ENCODE results near the gene MYH7B. TPM values are rescaled to one million over a fixed set of nuclear protein-coding genes. Genes with fewer than 3 reads are reported as not detected.

Gene MYH7B
- total and polyA plus RNA-seq, 4 donors, result 0.21 to 0.89 (median 0.59) TPM

DNA sequence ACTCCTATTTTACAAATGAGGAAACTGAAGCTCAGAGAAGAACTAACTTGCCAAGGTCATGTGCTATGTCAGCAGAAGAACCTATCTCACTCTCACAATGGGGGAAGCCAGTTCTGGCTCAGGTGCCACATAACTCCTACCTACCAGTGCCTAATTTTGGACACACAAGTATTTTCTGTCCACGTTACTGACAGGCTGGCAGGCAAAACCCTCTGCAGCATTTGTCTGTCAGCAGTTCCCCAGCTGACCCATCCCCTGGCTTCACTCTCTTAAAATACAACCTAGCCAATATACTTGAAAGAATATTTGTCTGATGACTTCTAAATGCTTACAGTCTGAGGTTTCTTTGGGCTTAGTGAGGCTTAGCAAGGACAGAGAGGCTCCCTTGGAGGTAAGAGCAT lies 15.6 kb upstream of the MYH7B start:
- H3K9ac ChIP-seq (ENCODE audit: insufficient read depth in 1 of 2, low read length in 2 of 2), result no peak overlapping the region
- H3K27ac ChIP-seq (ENCODE audit: low read depth in 1 of 2, low read length in 1 of 2), result peak overlapping the region in 1 of 2 donors; percentile 41
- H3K4me1 ChIP-seq (ENCODE audit: control insufficient read depth in 5 of 5, insufficient read depth in 5 of 5, low read length in 5 of 5), result peaks cover 0 to 5% (median 0%) of the 10 kb centered on the region in 5 donors
- H3K9me3 ChIP-seq (ENCODE audit: control insufficient read depth in 4 of 4, insufficient read depth in 3 of 4, low read length in 3 of 4), result no peaks in the 10 kb centered on the region
- ATAC-seq (ENCODE audit: insufficient read depth, low FRiP score) (no peak), DNase-seq (no peak)
- 81 to 86% methylated on average over 1 of the region's 1 CpG for WGBS, 2 donors
- H3K36me3 ChIP-seq (ENCODE audit: control insufficient read depth in 4 of 4, insufficient read depth in 4 of 4, low read length in 4 of 4), result peaks cover 9 to 36% (median 23%) of the 10 kb centered on the region in 4 donors
- TF ChIP-seq CTCF (IDR thresholded peaks at IDR 0.05; ENCODE audit: control extremely low read depth, extremely low read depth), result no peak
- no peaks in the 10 kb centered on the region for H3K27me3 ChIP-seq (ENCODE audit: control insufficient read depth in 3 of 3, insufficient read depth in 3 of 3, low read length in 2 of 3)
- H3K4me3 ChIP-seq, result no peak overlapping the region

DNA sequence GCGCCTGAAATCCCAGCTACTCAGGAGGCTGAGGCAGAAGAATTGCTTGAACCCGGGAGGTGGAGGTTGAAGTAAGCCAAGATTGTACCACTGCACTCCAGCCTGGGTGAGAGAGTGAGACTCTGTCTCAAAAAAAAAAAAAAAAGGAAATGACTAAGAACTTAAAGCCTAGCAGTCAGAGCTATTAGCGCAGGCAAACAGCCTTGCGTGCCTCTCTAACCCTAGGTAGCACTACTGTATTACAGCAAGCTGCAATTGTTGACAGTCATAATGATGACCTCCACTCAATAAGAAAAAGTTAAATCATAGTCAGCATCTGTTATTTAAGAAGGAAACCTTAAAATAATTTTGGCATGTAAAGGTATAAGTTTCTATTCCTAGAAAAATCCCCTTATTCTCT lies 14.4 kb upstream of the MYH7B start:
- Histone ChIP-seq H3K4me3 (no peak overlapping the region), H3K27me3 (ENCODE audit: control insufficient read depth in 3 of 3, insufficient read depth in 3 of 3, low read length in 2 of 3) (no peaks in the 10 kb centered on the region), H3K27ac (ENCODE audit: low read depth in 1 of 2, low read length in 1 of 2) (no peak overlapping the region), H3K9me3 (ENCODE audit: control insufficient read depth in 4 of 4, insufficient read depth in 3 of 4, low read length in 3 of 4) (no peaks in the 10 kb centered on the region), H3K4me1 (ENCODE audit: control insufficient read depth in 5 of 5, insufficient read depth in 5 of 5, low read length in 5 of 5) (peaks cover 0 to 6% (median 0%) of the 10 kb centered on the region in 5 donors), H3K9ac (ENCODE audit: insufficient read depth in 1 of 2, low read length in 2 of 2) (no peak overlapping the region), H3K36me3 (ENCODE audit: control insufficient read depth in 4 of 4, insufficient read depth in 4 of 4, low read length in 4 of 4) (peaks cover 10 to 38% (median 26%) of the 10 kb centered on the region in 4 donors)
- ATAC-seq (ENCODE audit: insufficient read depth, low FRiP score) (no peak), DNase-seq (no peak)
- WGBS, 2 donors, result 61 to 81% methylated on average over 4 of the region's 4 CpGs
- no peak for TF ChIP-seq CTCF (IDR thresholded peaks at IDR 0.05; ENCODE audit: control extremely low read depth, extremely low read depth)

GRCh38 chr20:34942301-34942700 lies 13.4 kb upstream of the MYH7B start:
- H3K36me3 ChIP-seq (ENCODE audit: control insufficient read depth in 4 of 4, insufficient read depth in 4 of 4, low read length in 4 of 4), result peaks cover 10 to 37% (median 26%) of the 10 kb centered on the region in 4 donors
- no peak for DNase-seq
- H3K4me3 ChIP-seq, result no peak overlapping the region
- H3K9ac ChIP-seq (ENCODE audit: insufficient read depth in 1 of 2, low read length in 2 of 2), result no peak overlapping the region
- no peak for TF ChIP-seq CTCF (IDR thresholded peaks at IDR 0.05; ENCODE audit: control extremely low read depth, extremely low read depth)
- peaks cover 0 to 6% (median 0%) of the 10 kb centered on the region in 5 donors for H3K4me1 ChIP-seq (ENCODE audit: control insufficient read depth in 5 of 5, insufficient read depth in 5 of 5, low read length in 5 of 5)
- 97 to 99% methylated on average over 9 of the region's 9 CpGs for WGBS, 2 donors
- H3K27ac ChIP-seq (ENCODE audit: low read depth in 1 of 2, low read length in 1 of 2), result no peak overlapping the region
- no peaks in the 10 kb centered on the region for H3K9me3 ChIP-seq (ENCODE audit: control insufficient read depth in 4 of 4, insufficient read depth in 3 of 4, low read length in 3 of 4)
- no peak for ATAC-seq (ENCODE audit: insufficient read depth, low FRiP score)
- no peaks in the 10 kb centered on the region for H3K27me3 ChIP-seq (ENCODE audit: control insufficient read depth in 3 of 3, insufficient read depth in 3 of 3, low read length in 2 of 3)
